Activated CD4-positive, alpha-beta T cell treated with anti-CD3 and anti-CD28 coated beads, Interleukin-2, amount 50 U/mL, for 4 hours (primary cell): ENCODE measurements around the gene AK5.
"Not testable (repeated sequence)": the region's sequence is repeated elsewhere in the genome, so short reads cannot be mapped to it uniquely, and the experiment has no call there.

Source experiments
- DNase-seq, 2 experiments: peaks; one replicate each; pipeline ENCODE4 v3.0.0-alpha.2; 2020

Gene AK5

GRCh38 chr1:77463216-77463615, 181.4 kb downstream of the AK5 start:
- no peak for DNase-seq

- no peak for DNase-seq
Observed at GRCh38 chr1:77465139-77465538, 183.3 kb downstream of the AK5 start.

- no peak for DNase-seq
Observed at GRCh38 chr1:77465922-77466321, 184.1 kb downstream of the AK5 start.

DNA sequence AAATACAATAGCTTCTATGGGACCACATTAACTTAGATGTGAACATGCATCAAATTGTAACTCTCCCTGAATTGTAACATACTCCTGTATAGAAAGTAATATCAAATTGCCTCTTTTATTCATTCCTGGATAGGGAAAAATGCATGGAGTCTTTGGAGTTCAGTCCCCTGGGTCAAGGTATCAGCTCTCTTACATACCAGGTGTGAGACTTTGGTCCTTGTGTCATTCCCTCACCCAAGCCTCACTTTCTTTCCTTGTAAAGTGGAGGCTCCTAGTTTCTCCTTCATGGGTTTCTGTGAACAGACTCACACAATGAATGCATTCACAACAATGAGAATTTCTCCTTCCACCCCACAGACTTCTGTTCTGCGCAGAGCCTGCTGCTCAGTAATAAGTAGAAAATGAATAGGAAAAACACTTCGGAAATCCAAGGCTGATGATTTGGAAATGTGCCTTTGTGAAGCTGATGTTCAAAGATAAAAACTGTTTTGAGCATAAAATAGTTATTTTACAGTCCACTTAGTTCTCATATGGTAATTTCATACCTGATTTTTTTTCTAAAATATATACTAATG, 185.3 kb downstream of the AK5 start:
- DNase-seq = no peak

DNA sequence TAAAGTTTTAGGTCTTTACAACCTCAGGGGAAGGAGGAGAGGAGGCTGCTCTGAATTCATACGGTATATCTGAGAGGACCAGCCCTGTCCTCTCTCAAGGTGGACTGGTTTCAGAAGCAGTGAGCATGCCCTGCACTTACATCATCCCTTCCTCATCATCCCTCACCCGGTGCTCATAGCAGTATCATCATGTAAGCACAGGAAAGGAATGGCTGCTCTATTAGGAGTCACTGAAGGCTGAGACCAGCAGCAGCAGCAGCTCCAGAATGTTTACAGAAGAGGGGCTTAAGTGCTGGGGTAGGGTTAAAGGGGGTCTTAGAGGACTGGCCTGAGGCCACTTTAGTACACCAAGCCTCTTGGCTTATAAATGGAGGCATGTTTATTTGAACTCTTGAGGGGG, 185.9 kb downstream of the AK5 start:
- no peak for DNase-seq

DNA sequence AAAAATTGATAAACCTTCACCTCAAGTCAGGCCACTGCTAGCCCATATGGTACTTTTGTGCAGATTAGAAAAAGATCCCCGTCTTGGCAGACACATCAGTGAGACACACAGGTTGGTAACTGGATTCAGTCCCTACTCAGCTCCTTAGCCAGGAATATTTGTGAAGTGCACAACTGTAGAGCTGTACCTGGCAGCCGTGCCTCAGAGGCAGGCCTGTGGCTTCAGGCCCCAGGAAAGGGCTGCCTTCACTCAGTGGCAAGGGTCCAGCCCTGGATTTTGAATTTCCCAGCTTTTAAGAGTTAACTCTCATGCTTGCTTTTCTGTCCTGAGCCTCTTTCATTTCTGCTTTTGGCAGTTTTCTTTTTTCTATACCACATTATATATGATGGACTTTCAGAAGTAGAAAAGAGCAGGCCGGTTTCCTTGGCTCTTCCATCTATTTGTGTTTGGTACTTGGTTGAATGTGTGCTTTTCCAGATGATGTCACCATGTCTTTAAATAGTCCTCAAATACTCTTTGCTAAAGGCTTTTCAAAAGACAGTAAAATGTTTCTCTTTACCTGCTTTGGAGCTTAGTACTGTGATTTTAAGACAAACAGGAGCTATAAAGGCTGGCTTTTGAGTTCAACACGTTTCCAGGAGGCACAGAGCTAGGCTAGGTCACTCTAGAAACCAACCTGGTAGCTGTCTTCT, 186.6 kb downstream of the AK5 start:
- no peak for DNase-seq

DNA sequence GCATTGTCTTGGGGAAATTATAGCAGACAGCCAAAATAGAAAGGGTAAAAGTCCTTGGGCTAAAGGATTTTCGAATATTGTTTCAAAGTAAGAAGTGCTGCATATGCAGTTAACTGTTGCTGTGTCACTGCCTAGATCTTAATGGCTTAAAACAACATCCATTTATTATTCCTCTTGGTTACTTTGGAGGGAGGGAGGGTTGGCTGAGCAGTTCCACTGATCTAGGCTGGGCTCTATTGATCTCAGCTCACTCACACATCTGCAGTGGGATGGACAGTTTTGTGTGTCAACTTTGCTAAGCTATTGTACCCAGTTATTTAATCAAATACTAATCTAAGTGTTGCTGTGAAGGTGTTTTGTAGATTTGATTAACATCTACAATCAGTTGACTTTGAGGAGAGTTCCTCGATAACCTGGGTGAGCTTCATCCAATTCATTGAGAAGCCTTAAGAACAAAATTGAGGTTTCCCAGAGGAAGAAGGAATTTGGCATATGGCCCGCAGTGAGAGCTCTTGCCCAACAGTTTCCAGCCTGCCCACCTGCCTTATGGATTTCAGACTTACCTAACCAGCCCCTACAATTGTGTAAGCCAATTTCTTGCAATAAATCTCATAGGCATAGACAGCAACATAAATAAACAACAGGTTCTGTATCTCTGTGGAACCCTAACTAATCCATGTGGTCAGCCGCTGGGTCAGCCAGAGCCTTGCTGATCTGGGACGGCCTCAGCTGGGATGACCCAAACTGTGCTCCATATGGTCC, 187.3 kb downstream of the AK5 start:
- DNase-seq = no peak

- DNase-seq = no peak
Observed at GRCh38 chr1:77471691-77472090, 189.9 kb downstream of the AK5 start.

GRCh38 chr1:77473690-77474089, 191.9 kb downstream of the AK5 start:
- no peak for DNase-seq

DNA sequence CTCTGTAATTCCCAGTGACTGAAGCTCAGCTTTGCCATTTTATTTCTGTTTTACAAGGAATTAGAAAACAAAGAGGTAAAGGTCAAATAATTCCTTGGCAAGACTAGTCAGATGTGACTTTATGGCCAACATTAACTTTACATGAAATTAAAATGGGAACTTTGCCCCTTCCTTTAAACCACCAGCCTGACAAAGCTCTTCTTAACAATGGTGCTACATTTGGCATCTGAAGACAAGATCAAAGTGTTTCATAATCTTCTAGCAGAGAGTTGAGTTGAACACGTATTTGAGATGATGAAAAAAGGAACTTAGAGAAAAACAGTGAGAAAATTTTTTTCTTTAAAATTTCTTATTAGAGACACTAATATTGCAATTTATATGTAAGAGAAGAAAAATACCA, 193.8 kb downstream of the AK5 start:
- no peak for DNase-seq

- no peak for DNase-seq
Observed at GRCh38 chr1:77476475-77476874, 194.7 kb downstream of the AK5 start.

GRCh38 chr1:77484334-77484733, 202.5 kb downstream of the AK5 start:
- no peak for DNase-seq

DNA sequence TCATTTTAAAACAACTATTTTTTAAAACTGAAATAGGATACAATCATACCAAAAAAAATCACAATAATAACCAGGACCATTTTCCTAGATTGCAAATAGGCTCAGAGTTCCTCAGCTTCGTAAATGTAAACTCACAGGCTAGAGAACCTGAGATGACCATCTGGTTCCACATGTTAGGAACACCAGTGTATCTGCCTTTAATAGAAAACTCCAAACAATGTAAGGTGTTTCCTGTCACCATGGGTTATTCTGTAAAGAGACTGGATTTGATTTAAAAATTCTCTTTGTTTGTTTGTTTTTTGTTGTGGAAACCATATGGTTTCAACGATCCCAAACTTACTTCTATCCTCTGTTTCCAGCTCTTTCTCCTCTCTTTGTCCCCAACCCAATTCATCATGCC, 203.1 kb downstream of the AK5 start:
- no peak for DNase-seq

DNA sequence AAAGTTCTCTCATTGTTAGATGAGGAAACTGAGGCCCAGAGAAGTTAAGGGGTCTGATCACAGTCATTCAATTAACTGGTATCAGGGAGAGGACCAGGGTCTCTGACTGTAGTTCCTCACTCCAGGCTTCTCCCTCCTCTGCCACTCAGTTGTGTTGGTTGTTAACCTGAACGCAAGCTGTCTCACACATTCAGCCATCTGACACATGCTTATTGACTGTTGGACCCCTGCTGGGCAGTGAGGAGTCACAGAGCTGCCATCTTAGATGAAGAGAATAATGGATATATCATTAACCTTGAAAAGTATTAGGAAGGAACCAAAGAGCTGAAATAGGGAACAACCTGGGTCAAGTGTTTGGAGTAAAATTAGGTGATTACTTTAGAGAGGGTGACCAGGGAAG, 205.8 kb downstream of the AK5 start:
- no peak for DNase-seq

DNA sequence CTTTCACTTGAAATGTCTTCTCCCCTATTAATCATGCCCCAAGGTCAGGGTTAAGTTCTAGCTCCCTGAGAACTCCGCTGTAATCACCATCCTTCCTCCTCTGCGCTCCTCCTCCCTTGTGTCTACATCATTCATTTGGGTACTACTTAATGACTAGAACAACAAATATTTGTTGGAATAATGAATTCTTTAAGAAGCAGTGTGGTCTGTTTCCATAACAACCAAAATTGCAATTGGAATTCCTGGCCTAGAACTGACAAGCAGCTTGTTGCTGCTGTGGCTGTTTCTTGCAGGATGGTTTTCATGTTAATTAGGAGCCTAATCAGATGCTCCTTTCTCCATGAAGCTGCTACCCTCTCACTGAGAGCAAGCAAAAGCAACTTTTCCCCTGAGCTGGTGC, 208.1 kb downstream of the AK5 start:
- DNase-seq = no peak

DNA sequence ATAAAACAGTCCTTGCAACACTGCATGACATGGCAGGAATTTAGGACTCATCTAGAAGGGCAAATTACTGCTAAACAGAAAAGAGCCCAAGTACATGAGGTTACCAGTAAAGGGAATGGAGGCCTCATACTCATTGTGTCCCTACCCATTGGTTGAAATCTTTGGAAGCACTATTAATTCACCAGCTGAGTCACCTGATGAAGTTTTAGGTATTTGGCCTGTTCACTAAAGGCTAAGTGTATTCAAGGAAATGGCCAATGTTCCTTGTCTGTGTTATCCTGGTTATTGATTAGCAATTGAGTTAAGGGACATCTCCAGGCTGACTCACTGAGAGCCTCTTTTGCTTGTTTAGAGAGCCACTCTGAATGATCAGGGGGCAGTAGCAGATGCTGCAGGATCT, 212.2 kb downstream of the AK5 start:
- no peak for DNase-seq

GRCh38 chr1:77498918-77499317, 217.1 kb downstream of the AK5 start:
- no peak for DNase-seq

GRCh38 chr1:77499466-77499865, 217.6 kb downstream of the AK5 start:
- no peak for DNase-seq

DNA sequence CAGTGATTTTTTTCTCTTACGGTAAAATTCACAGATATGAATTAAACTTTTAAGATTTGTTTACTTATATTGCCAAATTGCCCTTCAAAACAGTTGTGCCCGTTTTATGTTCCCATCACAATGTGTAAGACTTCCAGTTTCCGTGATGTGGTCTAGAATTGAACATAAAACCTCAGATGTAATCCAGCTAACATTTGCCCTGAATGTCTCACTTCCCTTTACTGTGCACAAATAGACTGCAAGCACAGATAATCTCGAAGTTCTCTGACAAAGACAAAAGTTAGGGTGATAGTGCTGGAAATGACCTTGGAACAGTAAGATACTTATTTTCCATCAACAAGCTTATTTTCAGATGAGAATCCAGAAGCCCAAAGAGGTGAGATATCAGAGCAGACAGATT, 223.2 kb downstream of the AK5 start:
- no peak for DNase-seq

DNA sequence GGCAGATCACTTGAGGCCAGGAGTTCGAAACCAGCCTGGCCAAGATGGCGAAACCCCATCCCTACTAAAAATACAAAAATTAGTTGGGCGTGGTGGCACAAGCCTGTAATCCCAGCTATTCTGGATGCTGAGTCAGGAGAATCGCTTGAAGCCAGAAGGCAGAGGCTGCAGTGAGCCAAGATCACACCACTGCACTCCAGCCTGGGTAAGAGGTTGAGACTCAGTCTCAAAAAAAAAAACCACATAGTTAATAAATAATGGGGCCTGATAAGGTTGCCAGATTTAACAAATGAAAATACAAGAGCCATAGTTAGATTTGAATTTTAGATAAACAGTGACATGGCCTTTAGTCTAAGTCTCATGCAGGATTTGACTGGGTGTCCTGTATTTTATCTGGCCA, 225.0 kb downstream of the AK5 start:
- DNase-seq = no peak

- no peak for DNase-seq
Observed at GRCh38 chr1:77509051-77509492, 227.3 kb downstream of the AK5 start.

DNA sequence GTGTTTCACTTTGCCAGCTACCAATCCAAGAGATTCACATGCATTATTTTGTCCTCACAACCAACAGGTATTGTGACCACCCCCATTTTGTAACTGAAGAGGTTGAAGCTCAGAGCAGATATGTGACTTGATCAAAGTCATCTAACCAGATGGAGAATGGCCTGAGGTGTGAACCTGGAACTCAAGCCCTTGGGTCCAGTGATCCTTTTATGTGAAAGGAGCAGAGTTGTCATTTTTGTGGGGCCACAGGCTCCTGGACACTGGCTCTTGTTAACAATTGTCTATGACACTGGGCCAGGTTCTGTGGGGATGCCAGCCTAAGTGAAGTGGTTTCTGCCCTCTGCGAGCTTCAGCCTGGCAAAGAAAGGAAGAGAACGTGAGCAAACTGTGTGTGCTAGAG, 228.1 kb downstream of the AK5 start:
- DNase-seq = no peak

DNA sequence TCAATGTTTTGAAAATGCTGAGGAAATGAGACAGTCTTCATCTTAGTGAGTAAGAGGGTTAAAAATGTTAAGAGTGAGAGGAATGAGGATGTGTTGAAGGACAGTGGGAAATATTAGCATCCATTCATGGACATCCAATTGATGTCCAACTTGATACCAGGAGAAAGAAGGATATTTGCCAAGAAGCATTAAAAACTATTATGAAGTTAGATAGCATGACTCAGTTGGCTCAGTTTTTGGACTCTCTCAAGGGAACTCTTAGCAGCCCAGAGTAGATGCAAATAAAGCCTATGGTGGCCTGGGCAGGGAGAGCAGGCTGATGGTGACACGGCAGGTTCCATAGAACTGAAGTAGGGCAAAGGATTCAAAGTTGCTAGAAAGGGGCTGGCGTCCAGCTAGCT, 229.6 kb downstream of the AK5 start:
- no peak for DNase-seq

GRCh38 chr1:77512650-77513049, 230.8 kb downstream of the AK5 start:
- DNase-seq = not testable (repeated sequence)
